CD14-positive monocyte (primary cell): Measurements from ENCODE around the gene TRIM56. TPM values are rescaled to one million over a fixed set of nuclear protein-coding genes. Genes with fewer than 3 reads are reported as not detected.
A peak's percentile ranks its signal among the peaks of the same experiment; 100 is the strongest.

Experiments
- DNase-seq, 3 donors: peaks; one replicate each; pipeline ENCODE4 v3.0.0-alpha.2; 2011 to 2022
- H2AFZ ChIP-seq: 2 replicates; pipeline ENCODE4 v1.6.0; 2012; ENCODE audit warnings: mild to moderate bottlenecking, low read depth, low read length, inconsistent platforms; ENCODE audit not compliant: insufficient read depth, poor library complexity, severe bottlenecking
- H3K27ac ChIP-seq, 2 donors: 1 replicate in 1 of 2; 2 replicates in 1 of 2; pipeline ENCODE4 v1.5.1; 2012 to 2013; ENCODE audit warnings: low read length in 2 of 2, control low read depth in 1 of 2, inconsistent platforms in 1 of 2, low read depth in 1 of 2, mild to moderate bottlenecking in 1 of 2
- H3K27me3 ChIP-seq, 2 donors: one replicate each; pipeline versions ENCODE4 v1.6.0 to v1.6.1; 2011 to 2013; ENCODE audit warnings: low read length in 2 of 2; ENCODE audit not compliant: control insufficient read depth in 2 of 2, insufficient read depth in 2 of 2
- H3K36me3 ChIP-seq, 2 donors: replicated peaks in 1 of 2; 1 replicate in 1 of 2; 2 replicates in 1 of 2; pipeline versions ENCODE4 v1.5.1 to v1.6.1; 2012 to 2013; ENCODE audit warnings: low read length in 2 of 2, control low read depth in 1 of 2, inconsistent platforms in 1 of 2, mild to moderate bottlenecking in 1 of 2; ENCODE audit not compliant: insufficient read depth in 2 of 2, control insufficient read depth in 1 of 2
- H3K4me1 ChIP-seq, 2 donors: 1 replicate in 1 of 2; 2 replicates in 1 of 2; pipeline versions ENCODE4 v1.5.1 to v1.6.1; 2012 to 2013; ENCODE audit warnings: low read length in 2 of 2, control low read depth in 1 of 2, inconsistent platforms in 1 of 2, mild to moderate bottlenecking in 1 of 2, moderate library complexity in 1 of 2; ENCODE audit not compliant: insufficient read depth in 2 of 2, control insufficient read depth in 1 of 2
- H3K4me2 ChIP-seq: replicated peaks from 2 replicates; pipeline ENCODE3; 2012; ENCODE audit warnings: low read length, moderate library complexity, mild to moderate bottlenecking; ENCODE audit not compliant: poor library complexity, severe bottlenecking; ENCODE audit errors: extremely low read depth
- H3K4me3 ChIP-seq, 3 experiments: fragments of 200-600 bp in 1 of 3; sonication (generic) in 1 of 3; replicated peaks in 1 of 3; 1 replicate in 2 of 3; 2 replicates in 1 of 3; pipeline ENCODE4 v1.5.1; 2011 to 2013; ENCODE audit warnings: low read length in 3 of 3, mild to moderate bottlenecking in 3 of 3, control low read depth in 2 of 3, low read depth in 2 of 3, inconsistent platforms in 1 of 3, moderate library complexity in 1 of 3
- H3K79me2 ChIP-seq: 2 replicates; pipeline ENCODE4 v1.6.0; 2012; ENCODE audit warnings: mild to moderate bottlenecking, control low read depth, inconsistent platforms, low read length, moderate library complexity; ENCODE audit not compliant: insufficient read depth
- H3K9ac ChIP-seq: 2 replicates; pipeline ENCODE4 v1.6.0; 2017; ENCODE audit warnings: low read length, mild to moderate bottlenecking; ENCODE audit not compliant: insufficient read depth, poor library complexity, severe bottlenecking
- H3K9me3 ChIP-seq, 2 donors: replicated peaks in 1 of 2; 1 replicate in 1 of 2; 2 replicates in 1 of 2; pipeline versions ENCODE4 v1.5.1 to v1.6.1; 2012 to 2013; ENCODE audit warnings: low read length in 2 of 2, control low read depth in 1 of 2; ENCODE audit not compliant: control insufficient read depth in 1 of 2, insufficient read depth in 1 of 2
- H4K20me1 ChIP-seq: 2 replicates; pipeline ENCODE4 v1.6.0; 2012; ENCODE audit warnings: mild to moderate bottlenecking, low read length, control low read depth, moderate library complexity; ENCODE audit not compliant: insufficient read depth
- H3K27ac Mint-ChIP-seq, 7 donors: one replicate each; pipeline ENCODE4 v1.8.0; 2020; ENCODE audit warnings: mild to moderate bottlenecking in 7 of 7, mixed read lengths in 7 of 7, moderate library complexity in 6 of 7, inconsistent platforms in 2 of 7
- H3K27me3 Mint-ChIP-seq, 3 donors: one replicate each; pipeline ENCODE4 v1.8.0; 2021 to 2022; ENCODE audit warnings: low read depth in 3 of 3, mild to moderate bottlenecking in 3 of 3, mixed read lengths in 3 of 3, moderate library complexity in 3 of 3, inconsistent platforms in 1 of 3
- H3K36me3 Mint-ChIP-seq, 2 donors: one replicate each; pipeline ENCODE4 v1.8.0; 2020; ENCODE audit warnings: mixed read lengths in 2 of 2, inconsistent platforms in 1 of 2, mild to moderate bottlenecking in 1 of 2
- H3K4me1 Mint-ChIP-seq: one replicate; pipeline ENCODE4 v1.8.0; 2020; ENCODE audit warnings: mild to moderate bottlenecking, mixed read lengths
- H3K4me3 Mint-ChIP-seq, 2 donors: one replicate each; pipeline ENCODE4 v1.8.0; 2020; ENCODE audit warnings: mild to moderate bottlenecking in 2 of 2, mixed read lengths in 2 of 2, moderate library complexity in 1 of 2
- H3K9me3 Mint-ChIP-seq, 7 donors: one replicate each; pipeline ENCODE4 v1.8.0; 2020 to 2022; ENCODE audit warnings: mixed read lengths in 7 of 7, mild to moderate bottlenecking in 6 of 7, moderate library complexity in 6 of 7, inconsistent platforms in 2 of 7
- CTCF ChIP-seq: fragments of 200-600 bp; IDR thresholded peaks from one replicate; pipeline ENCODE4 v1.8.0; 2022; ENCODE audit warnings: antibody characterized with exemption, mild to moderate bottlenecking
- WGBS: methylation state at CpG from one replicate; pipeline ENCODE4 v1.1.5; 2013; ENCODE audit warnings: missing lambda C conversion rate; ENCODE audit not compliant: insufficient coverage; 5-methylcytosine and 5-hydroxymethylcytosine counted together
- intact Hi-C, 2 donors: fragments of 100-400 bp; cut with micrococcal nuclease; formaldehyde crosslinking; loops; one replicate each; pipeline versions ENCODE4 v1.15.0 to v1.15.1; 2023
- polyA plus RNA-seq, 3 donors: library from polyadenylated mRNA; depleted of rRNA in 1 of 3; unstranded in 2 of 3; stranded (reverse) in 1 of 3; fragments of 300-500 nt in 2 of 3; fragments of >200 nt in 1 of 3; fragmentation: Illumina TruSeq in 2 of 3; gene quantifications; 1 replicate in 2 of 3; 2 replicates in 1 of 3; pipeline ENCODE4 v1.2.3, GENCODE V29; 2012 to 2021

The TRIM56 gene
- polyA plus RNA-seq, 3 donors = 0.66 to 9.4 (median 1.2) TPM

DNA sequence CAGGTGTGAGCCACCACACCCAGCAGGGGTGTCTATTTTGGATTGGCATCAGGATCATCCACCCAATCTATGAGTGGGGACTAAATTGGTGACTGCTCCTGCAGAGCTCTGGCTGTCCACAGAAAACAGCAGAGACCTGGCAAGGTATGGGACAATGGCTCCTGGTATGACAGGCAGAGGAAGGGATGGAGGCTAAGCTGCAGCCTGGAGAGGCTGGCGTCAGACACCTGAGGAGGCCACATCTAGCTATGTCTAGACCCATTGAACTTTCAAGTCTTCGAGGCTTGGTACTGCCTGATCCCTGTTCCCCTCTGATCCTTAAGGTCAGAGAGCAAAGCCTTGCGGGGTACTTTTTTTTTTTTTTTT lies 38.4 kb downstream of the TRIM56 start:
- no peak overlapping the region for H2AFZ ChIP-seq
- H3K9me3 ChIP-seq = no peaks in the 10 kb centered on the region
- no peak for TF ChIP-seq CTCF
- peaks cover 0 to 2% (median 0%) of the 10 kb centered on the region in 7 donors for H3K9me3 Mint-ChIP-seq
- no peak overlapping the region for H3K4me3 ChIP-seq
- H3K79me2 ChIP-seq = no peaks in the 10 kb centered on the region
- no peaks in the 10 kb centered on the region for H3K36me3 ChIP-seq
- peak overlapping the region in 1 of 2 donors; percentile 52 for H3K4me3 Mint-ChIP-seq
- H3K27ac Mint-ChIP-seq = no peak overlapping the region
- peaks cover 37% of the 10 kb centered on the region for H3K4me1 Mint-ChIP-seq
- H3K4me1 ChIP-seq = peaks cover 35 to 42% of the 10 kb centered on the region in 2 donors
- peaks cover 0 to 2% of the 10 kb centered on the region in 2 donors for H3K36me3 Mint-ChIP-seq
- no peak for DNase-seq
- H3K4me2 ChIP-seq = no peak overlapping the region
- H3K27me3 ChIP-seq = peaks cover 4 to 26% of the 10 kb centered on the region in 2 donors
- H3K27me3 Mint-ChIP-seq = peaks cover 35 to 86% (median 52%) of the 10 kb centered on the region in 3 donors
- no peak overlapping the region for H3K9ac ChIP-seq
- H3K27ac ChIP-seq = no peak overlapping the region
- intact Hi-C loops = no loop called here
- no peaks in the 10 kb centered on the region for H4K20me1 ChIP-seq
- WGBS = 91% methylated on average over 1 of the region's 3 CpGs

GRCh38 chr7:101124376-101125056 lies 39.2 kb downstream of the TRIM56 start:
- Histone ChIP-seq H2AFZ (peak overlapping the region; percentile 24), H3K9ac (peak overlapping the region; percentile 2), H3K27ac (no peak overlapping the region), H3K36me3 (no peaks in the 10 kb centered on the region), H3K9me3 (no peaks in the 10 kb centered on the region), H3K4me2 (peak overlapping the region; percentile 52), H4K20me1 (no peaks in the 10 kb centered on the region), H3K4me3 (no peak overlapping the region), H3K4me1 (peaks cover 35 to 42% of the 10 kb centered on the region in 2 donors), H3K27me3 (peaks cover 4 to 26% of the 10 kb centered on the region in 2 donors), H3K79me2 (no peaks in the 10 kb centered on the region)
- peaks cover 37% of the 10 kb centered on the region for H3K4me1 Mint-ChIP-seq
- intact Hi-C loops = no loop called here
- peaks cover 0 to 2% (median 0%) of the 10 kb centered on the region in 7 donors for H3K9me3 Mint-ChIP-seq
- peaks cover 33 to 83% (median 54%) of the 10 kb centered on the region in 3 donors for H3K27me3 Mint-ChIP-seq
- H3K27ac Mint-ChIP-seq = peak overlapping the region in 6 of 7 donors; percentile 17 to 79 (median 56)
- H3K4me3 Mint-ChIP-seq = peak overlapping the region; percentile 41 to 82
- TF ChIP-seq CTCF = no peak
- H3K36me3 Mint-ChIP-seq = peaks cover 0 to 2% of the 10 kb centered on the region in 2 donors
- WGBS = 19% methylated on average over 6 of the region's 7 CpGs
- peak; percentile 18 to 31 (median 28) for DNase-seq
